ENCODE results near the gene LACTBL1.
"Not testable (repeated sequence)": the region's sequence is repeated elsewhere in the genome, so short reads cannot be mapped to it uniquely, and the experiment has no call there.

Gene LACTBL1

GRCh38 chr1:23004112-23004511 lies 31.4 kb upstream of the LACTBL1 start:
- TF ChIP-seq BACH2 (CRISPR knock-in tag; IDR thresholded peaks at IDR 0.05; ENCODE audit: borderline replicate concordance) (no peak), ZNF565 (CRISPR knock-in tag; conservative IDR thresholded peaks at IDR 0.05; ENCODE audit: low read depth) (no peak), CSDC2 (CRISPR knock-in tag; IDR thresholded peaks at IDR 0.05) (no peak), POU6F1 (CRISPR knock-in tag; IDR thresholded peaks at IDR 0.05; ENCODE audit: borderline replicate concordance, low read depth) (no peak), ZNF70 (CRISPR knock-in tag; IDR thresholded peaks at IDR 0.05) (no peak), SNAI2 (CRISPR knock-in tag; IDR thresholded peaks at IDR 0.05) (no peak), TOX (CRISPR knock-in tag; IDR thresholded peaks at IDR 0.05; ENCODE audit: borderline replicate concordance) (no peak), TSHZ2 (CRISPR knock-in tag; IDR thresholded peaks at IDR 0.05) (no peak), OSR1 (CRISPR knock-in tag; IDR thresholded peaks at IDR 0.05) (no peak), ZNF8 (CRISPR knock-in tag; IDR thresholded peaks at IDR 0.05) (no peak), RARB (CRISPR knock-in tag; IDR thresholded peaks at IDR 0.05) (no peak), CSRNP3 (CRISPR knock-in tag; IDR thresholded peaks at IDR 0.05) (no peak), ZFP3 (CRISPR knock-in tag; IDR thresholded peaks at IDR 0.05) (no peak), ZC3H10 (CRISPR knock-in tag; IDR thresholded peaks at IDR 0.05) (no peak), ISL1 (CRISPR knock-in tag; IDR thresholded peaks at IDR 0.05) (no peak), ARNTL (CRISPR knock-in tag; IDR thresholded peaks at IDR 0.05; ENCODE audit: borderline replicate concordance, low read depth) (no peak), TCF4 (CRISPR knock-in tag; IDR thresholded peaks at IDR 0.05; ENCODE audit: borderline replicate concordance) (no peak), GLIS3 (CRISPR knock-in tag; IDR thresholded peaks at IDR 0.05) (no peak), PATZ1 (CRISPR knock-in tag; IDR thresholded peaks at IDR 0.05; ENCODE audit: borderline replicate concordance) (no peak), CREB5 (CRISPR knock-in tag; IDR thresholded peaks at IDR 0.05; ENCODE audit: low read depth) (no peak)
- no peak for ATAC-seq

GRCh38 chr1:23002218-23002617 lies 29.6 kb upstream of the LACTBL1 start:
- not testable (repeated sequence) for ATAC-seq

GRCh38 chr1:23000133-23000532 lies 27.5 kb upstream of the LACTBL1 start:
- not testable (repeated sequence) for ATAC-seq

- ATAC-seq: not testable (repeated sequence)
Measured at GRCh38 chr1:22997528-22997927, 24.9 kb upstream of the LACTBL1 start.

Data from SK-N-SH treated with all-trans-retinoic acid at 6 μM for 48 hours (cell line).